ENCODE results near the gene CDCP1. TPM values are rescaled to one million over a fixed set of nuclear protein-coding genes. Genes with fewer than 3 reads are reported as not detected.

The CDCP1 gene
- total RNA-seq, 1 donor from 2014 or later = 0.71 TPM

DNA sequence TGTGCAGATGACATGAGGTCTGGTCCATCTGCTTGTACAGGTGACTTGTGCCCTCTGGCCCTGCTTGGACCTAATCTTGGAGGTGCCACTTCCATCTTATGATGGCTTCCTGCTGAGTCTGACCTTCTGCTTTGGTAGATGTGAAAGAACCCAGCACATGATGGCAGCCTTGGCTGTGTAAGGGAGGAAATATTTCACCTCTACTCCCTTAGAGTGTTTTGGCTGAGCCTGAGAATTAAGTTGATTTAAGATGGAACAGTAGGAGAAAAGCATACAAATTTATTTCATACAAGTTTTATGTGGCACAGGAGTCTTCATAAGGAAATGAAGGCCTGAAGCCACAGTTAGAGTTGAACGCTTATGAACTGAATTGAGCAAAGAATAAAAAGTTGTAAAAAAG lies 27.6 kb upstream of the CDCP1 start:
- Mint-ChIP-seq H3K4me1 (ENCODE audit: low read depth, unreplicated experiment) (no peaks in the 10 kb centered on the region), H3K27ac (ENCODE audit: unreplicated experiment) (no peak overlapping the region), H3K36me3 (ENCODE audit: unreplicated experiment) (peaks cover 4% of the 10 kb centered on the region), H3K4me3 (ENCODE audit: unreplicated experiment) (no peak overlapping the region), H3K27me3 (ENCODE audit: unreplicated experiment) (peaks cover 2% of the 10 kb centered on the region), H3K9me3 (ENCODE audit: unreplicated experiment) (no peaks in the 10 kb centered on the region)
- TF ChIP-seq, protein P1, sequence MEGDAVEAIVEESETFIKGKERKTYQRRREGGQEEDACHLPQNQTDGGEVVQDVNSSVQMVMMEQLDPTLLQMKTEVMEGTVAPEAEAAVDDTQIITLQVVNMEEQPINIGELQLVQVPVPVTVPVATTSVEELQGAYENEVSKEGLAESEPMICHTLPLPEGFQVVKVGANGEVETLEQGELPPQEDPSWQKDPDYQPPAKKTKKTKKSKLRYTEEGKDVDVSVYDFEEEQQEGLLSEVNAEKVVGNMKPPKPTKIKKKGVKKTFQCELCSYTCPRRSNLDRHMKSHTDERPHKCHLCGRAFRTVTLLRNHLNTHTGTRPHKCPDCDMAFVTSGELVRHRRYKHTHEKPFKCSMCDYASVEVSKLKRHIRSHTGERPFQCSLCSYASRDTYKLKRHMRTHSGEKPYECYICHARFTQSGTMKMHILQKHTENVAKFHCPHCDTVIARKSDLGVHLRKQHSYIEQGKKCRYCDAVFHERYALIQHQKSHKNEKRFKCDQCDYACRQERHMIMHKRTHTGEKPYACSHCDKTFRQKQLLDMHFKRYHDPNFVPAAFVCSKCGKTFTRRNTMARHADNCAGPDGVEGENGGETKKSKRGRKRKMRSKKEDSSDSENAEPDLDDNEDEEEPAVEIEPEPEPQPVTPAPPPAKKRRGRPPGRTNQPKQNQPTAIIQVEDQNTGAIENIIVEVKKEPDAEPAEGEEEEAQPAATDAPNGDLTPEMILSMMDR (IDR thresholded peaks at IDR 0.05; ENCODE audit: partially characterized antibody, unreplicated experiment) = no peak
- no peak for DNase-seq

DNA sequence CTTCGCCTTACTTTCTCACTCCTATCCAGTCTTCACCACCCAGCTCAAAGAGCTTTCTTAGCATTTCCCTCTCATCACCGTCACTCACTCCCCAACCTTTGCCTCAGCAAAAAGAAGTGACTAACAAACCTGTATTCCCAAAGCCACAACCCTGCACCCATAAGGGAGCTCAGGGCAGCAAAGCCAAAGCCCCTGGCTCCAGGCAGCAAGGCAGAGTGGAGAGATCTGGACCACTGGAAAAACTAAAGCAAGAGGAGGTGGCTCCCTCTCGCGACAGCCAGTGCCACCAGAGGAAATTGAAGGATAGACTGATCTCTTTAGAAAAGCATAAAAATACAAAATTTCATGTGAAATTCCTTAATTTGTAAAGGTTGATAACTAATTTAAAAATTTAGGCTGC lies 25.1 kb upstream of the CDCP1 start:
- Mint-ChIP-seq H3K4me3 (ENCODE audit: unreplicated experiment) (no peak overlapping the region), H3K27ac (ENCODE audit: unreplicated experiment) (no peak overlapping the region), H3K36me3 (ENCODE audit: unreplicated experiment) (peaks cover 7% of the 10 kb centered on the region), H3K27me3 (ENCODE audit: unreplicated experiment) (peaks cover 2% of the 10 kb centered on the region), H3K9me3 (ENCODE audit: unreplicated experiment) (no peaks in the 10 kb centered on the region), H3K4me1 (ENCODE audit: low read depth, unreplicated experiment) (peaks cover 8% of the 10 kb centered on the region)
- no peak for DNase-seq
- TF ChIP-seq, protein P1 (IDR thresholded peaks at IDR 0.05; ENCODE audit: partially characterized antibody, unreplicated experiment) = no peak

DNA sequence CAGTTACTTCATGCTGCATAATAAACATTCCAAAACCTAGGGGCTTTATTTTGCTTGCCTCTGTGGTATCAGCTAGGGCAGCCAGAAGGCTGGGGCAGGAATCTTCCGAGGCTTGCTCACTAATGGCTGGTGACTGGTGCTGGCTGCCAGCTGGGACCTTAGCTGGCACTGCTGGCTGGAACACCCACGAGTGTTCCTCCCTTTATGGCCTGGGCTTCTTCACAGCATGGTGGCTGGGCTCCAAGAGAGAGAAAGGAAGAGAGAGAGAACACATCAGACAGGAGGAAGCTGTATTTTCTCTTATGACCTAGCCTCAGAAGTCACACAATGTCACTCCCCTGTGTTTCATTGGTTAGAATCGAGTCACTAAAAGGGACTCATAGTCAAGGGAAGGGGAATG lies 23.9 kb upstream of the CDCP1 start:
- H3K27ac Mint-ChIP-seq (ENCODE audit: unreplicated experiment) = no peak overlapping the region
- peaks cover 8% of the 10 kb centered on the region for H3K4me1 Mint-ChIP-seq (ENCODE audit: low read depth, unreplicated experiment)
- peaks cover 4% of the 10 kb centered on the region for H3K27me3 Mint-ChIP-seq (ENCODE audit: unreplicated experiment)
- TF ChIP-seq, protein P1 (IDR thresholded peaks at IDR 0.05; ENCODE audit: partially characterized antibody, unreplicated experiment) = no peak
- no peaks in the 10 kb centered on the region for H3K9me3 Mint-ChIP-seq (ENCODE audit: unreplicated experiment)
- H3K4me3 Mint-ChIP-seq (ENCODE audit: unreplicated experiment) = no peak overlapping the region
- DNase-seq = no peak
- peaks cover 12% of the 10 kb centered on the region for H3K36me3 Mint-ChIP-seq (ENCODE audit: unreplicated experiment)

DNA sequence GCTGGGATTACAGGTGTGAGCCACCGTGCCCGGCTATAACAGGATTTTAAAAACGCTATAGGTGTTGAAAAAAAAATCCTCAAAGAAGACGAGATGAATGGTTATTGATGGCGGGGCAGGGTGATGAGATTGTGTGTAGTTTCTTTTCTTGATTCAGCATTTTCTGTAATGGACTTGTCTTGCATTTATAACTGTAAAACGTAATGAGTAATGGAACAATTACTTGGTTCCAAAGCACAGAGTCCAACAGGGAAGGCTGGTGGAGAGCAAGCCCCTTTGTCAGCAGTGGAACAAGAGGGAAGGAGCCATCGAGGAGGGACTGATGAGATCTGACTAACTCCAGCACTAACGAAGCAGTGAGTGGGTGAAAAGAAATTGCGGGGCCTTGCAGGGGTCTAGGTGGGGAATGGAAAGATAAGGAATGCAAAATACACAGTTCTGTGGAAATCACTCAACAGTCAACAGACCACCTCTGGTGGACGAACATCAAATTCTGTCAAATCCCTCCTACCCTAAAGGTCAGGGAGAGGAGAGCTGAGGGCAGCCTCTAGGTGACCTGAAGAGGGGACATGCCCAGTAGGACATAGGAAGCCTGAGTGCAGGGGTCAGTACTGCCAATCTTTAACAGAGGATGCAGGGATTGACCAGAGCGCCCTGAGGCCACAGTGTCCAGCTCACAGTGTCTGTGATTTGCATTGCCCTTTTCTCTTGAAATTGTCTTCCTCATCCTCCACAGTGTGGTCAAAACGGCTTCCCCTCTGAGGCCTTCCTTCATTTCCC lies 23.1 kb upstream of the CDCP1 start:
- H3K27me3 Mint-ChIP-seq (ENCODE audit: unreplicated experiment) = peaks cover 4% of the 10 kb centered on the region
- H3K27ac Mint-ChIP-seq (ENCODE audit: unreplicated experiment) = no peak overlapping the region
- TF ChIP-seq, protein P1 (IDR thresholded peaks at IDR 0.05; ENCODE audit: partially characterized antibody, unreplicated experiment) = no peak
- H3K4me3 Mint-ChIP-seq (ENCODE audit: unreplicated experiment) = no peak overlapping the region
- no peak for DNase-seq
- no peaks in the 10 kb centered on the region for H3K9me3 Mint-ChIP-seq (ENCODE audit: unreplicated experiment)
- H3K4me1 Mint-ChIP-seq (ENCODE audit: low read depth, unreplicated experiment) = peaks cover 8% of the 10 kb centered on the region
- H3K36me3 Mint-ChIP-seq (ENCODE audit: unreplicated experiment) = peaks cover 12% of the 10 kb centered on the region

DNA sequence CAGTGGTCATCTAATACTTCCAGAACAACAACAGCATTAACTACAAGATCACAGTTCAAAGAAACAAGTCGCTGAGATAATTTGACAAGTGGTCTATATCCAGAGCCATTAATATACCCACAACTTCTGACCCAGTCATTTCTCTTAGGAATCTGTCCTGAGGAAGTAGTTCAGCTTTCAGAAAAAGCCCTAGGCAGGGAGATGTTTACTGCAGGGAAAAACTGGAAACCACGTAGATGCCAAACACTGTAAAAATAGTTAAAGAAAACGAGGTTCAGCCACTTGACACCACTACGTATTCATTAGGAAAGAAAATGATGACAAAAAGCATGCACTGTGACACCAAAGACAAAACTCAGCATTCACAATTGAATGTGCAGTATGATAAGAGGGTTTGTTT lies 22.3 kb upstream of the CDCP1 start:
- Mint-ChIP-seq H3K27ac (ENCODE audit: unreplicated experiment) (no peak overlapping the region), H3K4me1 (ENCODE audit: low read depth, unreplicated experiment) (peaks cover 8% of the 10 kb centered on the region), H3K36me3 (ENCODE audit: unreplicated experiment) (peaks cover 12% of the 10 kb centered on the region), H3K4me3 (ENCODE audit: unreplicated experiment) (no peak overlapping the region), H3K9me3 (ENCODE audit: unreplicated experiment) (no peaks in the 10 kb centered on the region), H3K27me3 (ENCODE audit: unreplicated experiment) (peaks cover 4% of the 10 kb centered on the region)
- no peak for DNase-seq
- TF ChIP-seq, protein P1 (IDR thresholded peaks at IDR 0.05; ENCODE audit: partially characterized antibody, unreplicated experiment) = no peak

All from glutamatergic neuron (in vitro differentiated cells).